Measurements from ENCODE around the gene GNG12. TPM values are rescaled to one million over a fixed set of nuclear protein-coding genes. Genes with fewer than 3 reads are reported as not detected.

Gene GNG12
- total and polyA plus RNA-seq, 9 of the 15 experiments (the other 6 are each of a cell fraction or from before 2014, with no cell fraction given), result 2.6 to 6.0 (median 4.1) TPM

DNA sequence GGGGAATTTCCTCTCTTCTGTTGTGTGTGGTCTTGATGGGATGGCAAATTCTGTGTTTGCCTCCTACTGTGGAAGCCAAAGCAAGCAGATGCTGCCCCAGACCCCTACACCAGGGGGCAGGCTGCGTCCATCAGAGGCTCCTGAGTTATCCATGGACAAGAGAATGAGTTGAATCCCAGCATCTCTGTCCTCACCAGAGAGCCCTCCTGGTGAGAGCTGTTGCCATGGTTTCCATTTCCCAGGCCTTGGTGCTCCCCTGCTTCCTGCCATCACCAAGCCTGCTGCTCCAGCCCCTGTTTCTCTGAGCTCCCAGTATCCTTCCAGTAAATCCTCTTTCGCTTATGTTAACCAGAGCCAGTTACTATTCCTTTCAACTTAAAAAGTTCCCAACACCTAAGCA lies 20.4 kb upstream of the GNG12 start:
- WGBS (ENCODE audit: insufficient coverage, low coverage, missing lambda C conversion rate), result 13% methylated on average over 2 of the region's 2 CpGs
- Histone ChIP-seq H3K27me3 (ENCODE audit: control insufficient read depth in 2 of 2, insufficient read depth in 2 of 2, low read length in 2 of 2) (no peaks in the 10 kb centered on the region; a peak in 1 of 5 replicates), H3K79me2 (ENCODE audit: control insufficient read depth, insufficient read depth, low read length) (no peaks in the 10 kb centered on the region), H3K9me3 (replicated peaks; ENCODE audit: control insufficient read depth, insufficient read depth, low read depth, low read length) (no peaks in the 10 kb centered on the region), H3K9me1 (ENCODE audit: control insufficient read depth, insufficient read depth, low read length) (no peaks in the 10 kb centered on the region), H2AFZ (ENCODE audit: low read depth, low read length) (no peak overlapping the region), H3K4me3 (no peak overlapping the region), H3K27ac (ENCODE audit: extremely low read depth, low read depth, low read length) (no peak overlapping the region), H4K20me1 (replicated peaks; ENCODE audit: control insufficient read depth, insufficient read depth, low read length) (no peaks in the 10 kb centered on the region), H3K4me2 (ENCODE audit: insufficient read depth, low read length) (no peak overlapping the region), H3K36me3 (ENCODE audit: control insufficient read depth, insufficient read depth, low read length) (no peaks in the 10 kb centered on the region), H3K9ac (ENCODE audit: insufficient read depth in 1 of 2, low read depth in 2 of 2, low read length in 2 of 2) (no peak overlapping the region), H3K4me1 (replicated peaks in 1 of 2; ENCODE audit: control insufficient read depth in 2 of 2, insufficient read depth in 2 of 2, low read length in 2 of 2) (no peaks in the 10 kb centered on the region; a peak in 2 of 5 replicates)
- peak; percentile 75 to 78 (median 76) for DNase-seq (ENCODE audit: extremely low read depth in 1 of 4, low spot score in 3 of 4)
- ChIA-PET POLR2A (no interaction called here), CTCF (ENCODE audit: low intra/inter-chr PET ratio) (interaction anchor here (0.5 to 6.7 kb wide), 3 partner anchors 156 to 258 kb away, joined by 3 to 37 read pairs (median 19); no protein-coding TSS in a partner anchor)
- no TSS peak for BruUV-seq (replicated peaks)
- peak; percentile 95 for ATAC-seq
- intact Hi-C loops (cut with micrococcal nuclease) (loop anchor here (1.0 to 5.0 kb wide), 5 partner anchors 157 to 489 kb away; partner anchors contain the start of gene DIRAS3), in situ Hi-C loops (cut with MboI) (loop anchor here (5.0 to 10.0 kb wide), 4 partner anchors 86 to 491 kb away; no protein-coding TSS in a partner anchor)
- FAIRE-seq, result peak; percentile 93
- TF ChIP-seq RB1 (IDR thresholded peaks at IDR 0.05; ENCODE audit: low read depth), result 0 out of 2 replicates have a peak, but pooled peaks have one; percentile 28
- TF ChIP-seq ZNF766 (CRISPR knock-in tag; conservative IDR thresholded peaks at IDR 0.05), result 0 out of 2 replicates have a peak, but pooled peaks have one; percentile 36
- no peak for TF ChIP-seq TAF9B (IDR thresholded peaks at IDR 0.05; ENCODE audit: partially characterized antibody)
- peak in 1 of 2 experiments; percentile 42; a peak in 2 of 4 replicates for TF ChIP-seq MAZ (CRISPR knock-in tag; conservative IDR thresholded peaks at IDR 0.05 in 1 of 2, IDR thresholded peaks at IDR 0.05 in 1 of 2)
- TF ChIP-seq RFX1 (IDR thresholded peaks at IDR 0.05), result peak; percentile 83
- no peak for TF ChIP-seq ZNF408 (CRISPR knock-in tag; IDR thresholded peaks at IDR 0.05; ENCODE audit: low read depth)
- TF ChIP-seq MAFF (IDR thresholded peaks at IDR 0.05; ENCODE audit: low read length), result no peak
- 0 out of 2 replicates have a peak, but pooled peaks have one; percentile 56 for TF ChIP-seq ZNF311 (CRISPR knock-in tag; IDR thresholded peaks at IDR 0.05)
- no peak for TF ChIP-seq NCOR1 (IDR thresholded peaks at IDR 0.05)
- TF ChIP-seq, protein P1, sequence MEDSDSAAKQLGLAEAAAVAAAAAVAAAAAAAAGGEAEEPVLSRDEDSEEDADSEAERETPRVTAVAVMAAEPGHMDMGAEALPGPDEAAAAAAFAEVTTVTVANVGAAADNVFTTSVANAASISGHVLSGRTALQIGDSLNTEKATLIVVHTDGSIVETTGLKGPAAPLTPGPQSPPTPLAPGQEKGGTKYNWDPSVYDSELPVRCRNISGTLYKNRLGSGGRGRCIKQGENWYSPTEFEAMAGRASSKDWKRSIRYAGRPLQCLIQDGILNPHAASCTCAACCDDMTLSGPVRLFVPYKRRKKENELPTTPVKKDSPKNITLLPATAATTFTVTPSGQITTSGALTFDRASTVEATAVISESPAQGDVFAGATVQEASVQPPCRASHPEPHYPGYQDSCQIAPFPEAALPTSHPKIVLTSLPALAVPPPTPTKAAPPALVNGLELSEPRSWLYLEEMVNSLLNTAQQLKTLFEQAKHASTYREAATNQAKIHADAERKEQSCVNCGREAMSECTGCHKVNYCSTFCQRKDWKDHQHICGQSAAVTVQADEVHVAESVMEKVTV (CRISPR knock-in tag; IDR thresholded peaks at IDR 0.05), result peak; percentile 99
- TF ChIP-seq, protein P2, sequence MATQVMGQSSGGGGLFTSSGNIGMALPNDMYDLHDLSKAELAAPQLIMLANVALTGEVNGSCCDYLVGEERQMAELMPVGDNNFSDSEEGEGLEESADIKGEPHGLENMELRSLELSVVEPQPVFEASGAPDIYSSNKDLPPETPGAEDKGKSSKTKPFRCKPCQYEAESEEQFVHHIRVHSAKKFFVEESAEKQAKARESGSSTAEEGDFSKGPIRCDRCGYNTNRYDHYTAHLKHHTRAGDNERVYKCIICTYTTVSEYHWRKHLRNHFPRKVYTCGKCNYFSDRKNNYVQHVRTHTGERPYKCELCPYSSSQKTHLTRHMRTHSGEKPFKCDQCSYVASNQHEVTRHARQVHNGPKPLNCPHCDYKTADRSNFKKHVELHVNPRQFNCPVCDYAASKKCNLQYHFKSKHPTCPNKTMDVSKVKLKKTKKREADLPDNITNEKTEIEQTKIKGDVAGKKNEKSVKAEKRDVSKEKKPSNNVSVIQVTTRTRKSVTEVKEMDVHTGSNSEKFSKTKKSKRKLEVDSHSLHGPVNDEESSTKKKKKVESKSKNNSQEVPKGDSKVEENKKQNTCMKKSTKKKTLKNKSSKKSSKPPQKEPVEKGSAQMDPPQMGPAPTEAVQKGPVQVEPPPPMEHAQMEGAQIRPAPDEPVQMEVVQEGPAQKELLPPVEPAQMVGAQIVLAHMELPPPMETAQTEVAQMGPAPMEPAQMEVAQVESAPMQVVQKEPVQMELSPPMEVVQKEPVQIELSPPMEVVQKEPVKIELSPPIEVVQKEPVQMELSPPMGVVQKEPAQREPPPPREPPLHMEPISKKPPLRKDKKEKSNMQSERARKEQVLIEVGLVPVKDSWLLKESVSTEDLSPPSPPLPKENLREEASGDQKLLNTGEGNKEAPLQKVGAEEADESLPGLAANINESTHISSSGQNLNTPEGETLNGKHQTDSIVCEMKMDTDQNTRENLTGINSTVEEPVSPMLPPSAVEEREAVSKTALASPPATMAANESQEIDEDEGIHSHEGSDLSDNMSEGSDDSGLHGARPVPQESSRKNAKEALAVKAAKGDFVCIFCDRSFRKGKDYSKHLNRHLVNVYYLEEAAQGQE (IDR thresholded peaks at IDR 0.05; ENCODE audit: borderline replicate concordance), result peak; percentile 95
- TF ChIP-seq, protein P2 (CRISPR knock-in tag; IDR thresholded peaks at IDR 0.05; ENCODE audit: low read depth), result no peak
- TF ChIP-seq BRD4 (IDR thresholded peaks at IDR 0.05), result peak; percentile 48; the same call in 1 of the 2 replicates
- 0 out of 4 replicates have a peak, but pooled peaks of 1 of the 2 experiments have one; percentile 14 for TF ChIP-seq SRF (CRISPR knock-in tag; IDR thresholded peaks at IDR 0.05)

Measured in K562 (cell line).